HG02884 (cell line): Measurements from ENCODE around the gene RGS19.
A peak's percentile ranks its signal among the peaks of the same experiment; 100 is the strongest.

ENCODE experiments used
- ATAC-seq: cut with Tn5 transposase; IDR thresholded peaks from one replicate; pipeline ENCODE4 v1.9.1; 2021; ENCODE audit warnings: mild to moderate bottlenecking, moderate library complexity; ENCODE audit not compliant: unreplicated experiment

Gene RGS19

DNA sequence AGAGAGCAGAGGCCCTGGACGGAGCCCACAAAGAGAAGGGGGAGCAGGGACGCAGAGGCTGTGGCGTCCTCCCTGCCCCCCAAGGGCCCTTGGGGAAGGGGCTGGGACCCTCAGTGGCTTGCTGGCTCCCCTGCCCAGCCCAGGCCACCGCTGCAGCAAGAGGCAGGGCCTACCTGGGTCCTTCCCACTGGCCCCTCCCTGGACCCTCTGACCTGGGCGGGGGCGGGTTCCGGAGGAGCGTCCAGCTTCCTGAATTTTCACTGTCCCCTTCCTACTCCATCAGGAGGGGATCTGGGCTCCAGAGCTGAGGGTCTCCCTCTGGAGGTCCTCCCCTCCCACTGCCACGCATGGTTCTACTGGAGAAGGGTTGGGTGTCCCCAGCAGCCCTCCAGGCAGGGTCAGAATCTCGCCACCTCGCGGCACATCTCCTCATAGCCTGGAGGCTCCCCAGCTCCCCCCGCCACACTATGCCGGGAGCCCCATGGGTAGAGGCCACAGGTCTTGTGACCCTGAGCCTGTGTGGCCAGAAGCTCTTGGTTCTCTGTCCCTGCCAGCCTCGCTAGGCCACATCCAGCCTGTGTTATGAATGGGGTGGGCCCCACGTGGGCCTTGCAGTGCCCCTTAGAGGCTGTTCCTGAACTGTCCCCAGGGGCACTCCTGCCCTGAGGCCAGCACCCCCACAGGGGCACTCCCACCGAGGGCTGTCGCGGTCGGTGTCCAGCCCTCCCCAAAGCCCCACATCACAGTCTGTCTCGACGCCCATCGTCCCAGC, 28.9 kb downstream of the RGS19 start:
- no peak for ATAC-seq

DNA sequence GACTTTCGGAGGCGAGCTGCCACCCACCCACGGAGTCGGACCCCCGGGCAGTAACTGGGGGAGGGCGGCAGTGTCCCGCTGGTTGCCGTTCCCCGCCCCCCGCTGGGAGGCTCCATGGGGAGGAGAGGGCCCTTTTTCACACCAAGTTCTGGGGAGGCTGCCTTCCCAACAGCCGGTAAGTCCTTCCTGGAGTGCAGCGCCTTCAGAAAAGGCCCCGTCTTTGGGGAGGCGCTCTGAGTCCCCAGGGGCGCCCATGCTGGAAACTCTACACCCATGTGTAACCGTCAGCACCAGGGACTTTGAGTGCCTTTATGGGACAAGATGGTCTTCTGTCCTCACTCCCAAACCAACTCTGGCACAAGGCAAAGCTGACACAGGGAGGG, 29.4 kb downstream of the RGS19 start:
- no peak for ATAC-seq

- ATAC-seq: no peak
Observed at GRCh38 chr20:64049060-64049877, 30.0 kb downstream of the RGS19 start, which contains the start of gene SOX18. Gene SOX18 (minus strand): TSS chr20:64049639. CDS start chr20:64049516, 123 bp downstream.

- no peak for ATAC-seq
Observed at GRCh38 chr20:64048402-64049044, 30.8 kb downstream of the RGS19 start.

GRCh38 chr20:64047968-64048401, 31.3 kb downstream of the RGS19 start:
- ATAC-seq: no peak

GRCh38 chr20:64047046-64047389, 32.3 kb downstream of the RGS19 start:
- no peak for ATAC-seq

DNA sequence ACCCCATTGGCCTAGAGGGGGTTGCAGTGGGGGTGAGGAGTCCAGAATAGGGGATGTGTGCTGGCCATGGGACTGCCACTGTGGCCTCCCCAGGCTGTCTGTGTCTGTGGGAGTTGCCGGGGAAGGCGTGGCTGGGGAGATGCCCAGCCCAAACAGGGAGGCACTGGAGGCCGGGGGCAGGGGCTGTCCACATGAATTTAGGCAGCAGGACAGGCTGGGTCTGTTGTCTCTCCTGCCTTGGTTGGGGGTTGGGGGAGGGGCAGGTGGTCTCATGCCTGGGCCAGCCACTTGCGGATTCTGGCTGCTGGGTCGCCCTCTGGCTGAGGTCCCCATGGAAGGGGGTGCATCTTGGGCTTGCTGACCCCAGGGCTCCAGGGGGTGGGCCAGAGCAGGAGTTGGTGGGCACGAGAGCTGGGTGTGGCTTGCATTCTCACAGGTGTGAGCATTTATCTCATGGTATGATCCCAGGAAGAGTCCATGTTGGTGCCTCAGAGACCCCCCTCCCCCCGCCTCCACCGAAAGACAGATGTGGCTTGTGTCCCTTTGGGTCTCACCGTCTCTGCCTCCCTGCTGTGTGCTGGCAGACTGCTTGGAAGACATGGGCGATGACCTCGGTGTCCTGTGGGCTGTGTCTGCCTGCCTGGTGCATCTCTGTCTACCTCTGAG, 33.8 kb downstream of the RGS19 start:
- no peak for ATAC-seq

DNA sequence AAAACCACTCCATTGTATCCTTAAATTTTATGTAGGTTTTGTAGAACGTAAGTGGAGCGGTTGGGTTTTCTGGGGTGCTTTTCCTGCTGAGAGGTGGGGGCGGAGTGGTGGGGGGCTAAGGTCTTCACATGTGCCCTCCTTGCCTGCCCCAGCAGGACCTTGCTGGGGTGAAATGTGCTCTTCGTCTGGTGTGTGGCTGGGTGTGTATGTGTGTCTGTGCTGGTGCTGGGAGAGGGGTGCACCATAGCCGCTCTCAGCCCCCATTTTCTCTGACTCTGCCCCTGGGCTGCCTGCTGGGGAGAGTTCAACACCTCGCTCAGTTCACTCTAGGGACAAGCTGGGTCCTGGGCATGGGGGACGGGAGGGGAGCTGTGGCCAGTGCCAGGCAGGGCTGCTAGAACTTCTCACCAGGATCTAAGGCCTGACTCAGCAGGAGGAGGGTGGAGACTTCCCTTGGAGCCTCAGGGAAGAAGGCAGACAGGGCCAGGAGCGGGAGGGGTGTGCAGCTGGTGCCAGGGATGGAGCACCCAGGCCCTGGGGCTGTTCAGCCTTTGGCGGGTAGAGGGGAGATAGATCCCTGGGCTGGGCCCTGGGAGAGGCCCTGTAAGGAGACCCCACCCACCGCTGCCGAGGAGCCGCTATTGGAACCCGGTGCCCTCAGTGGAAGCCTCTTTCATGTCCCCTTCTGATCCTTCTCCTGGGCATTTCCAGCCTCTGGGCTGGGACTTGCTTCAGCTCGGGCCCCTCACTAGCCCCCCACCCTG, 34.7 kb downstream of the RGS19 start:
- no peak for ATAC-seq

GRCh38 chr20:64043768-64044167, 35.5 kb downstream of the RGS19 start:
- no peak for ATAC-seq

DNA sequence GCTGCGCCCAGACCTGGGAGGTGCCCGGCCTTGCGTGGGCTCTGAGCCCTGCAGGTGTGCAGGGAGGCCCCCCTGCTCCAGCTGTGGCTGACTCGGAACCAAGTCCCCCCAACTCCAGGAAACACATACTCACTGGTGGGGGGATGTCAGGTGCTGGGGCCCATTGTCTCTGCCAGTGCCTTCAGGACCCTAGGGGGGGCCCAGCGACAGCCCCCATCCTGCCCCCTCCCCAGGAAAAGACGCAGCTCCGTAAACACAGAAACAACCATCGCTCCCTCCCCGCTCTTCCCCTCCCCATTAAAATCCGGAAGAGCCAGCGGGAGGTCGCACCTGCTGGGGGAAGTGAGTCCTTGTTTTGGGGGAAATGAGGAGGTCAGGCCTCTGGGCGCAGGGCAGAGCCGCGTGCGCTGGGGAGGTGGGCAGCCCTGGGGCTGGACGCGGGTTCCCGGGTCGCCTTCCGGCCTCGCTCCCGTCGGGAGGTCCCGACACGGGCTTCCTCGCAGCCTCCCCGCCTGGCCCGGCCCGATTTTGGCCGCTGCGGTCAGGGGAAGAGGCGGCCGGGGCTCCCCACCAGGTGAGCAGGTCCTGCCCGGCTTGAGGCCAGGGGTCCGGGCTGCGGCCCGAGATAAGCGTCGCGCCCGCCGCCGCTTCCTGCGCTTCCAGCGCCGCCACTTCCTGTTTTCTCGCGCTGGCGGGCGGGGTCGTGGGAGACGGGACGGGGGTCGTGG, 37.1 kb downstream of the RGS19 start:
- no peak for ATAC-seq

- ATAC-seq: no peak
Observed at GRCh38 chr20:64041781-64042053, 37.6 kb downstream of the RGS19 start.

GRCh38 chr20:64041040-64041780, 38.1 kb downstream of the RGS19 start:
- no peak for ATAC-seq

DNA sequence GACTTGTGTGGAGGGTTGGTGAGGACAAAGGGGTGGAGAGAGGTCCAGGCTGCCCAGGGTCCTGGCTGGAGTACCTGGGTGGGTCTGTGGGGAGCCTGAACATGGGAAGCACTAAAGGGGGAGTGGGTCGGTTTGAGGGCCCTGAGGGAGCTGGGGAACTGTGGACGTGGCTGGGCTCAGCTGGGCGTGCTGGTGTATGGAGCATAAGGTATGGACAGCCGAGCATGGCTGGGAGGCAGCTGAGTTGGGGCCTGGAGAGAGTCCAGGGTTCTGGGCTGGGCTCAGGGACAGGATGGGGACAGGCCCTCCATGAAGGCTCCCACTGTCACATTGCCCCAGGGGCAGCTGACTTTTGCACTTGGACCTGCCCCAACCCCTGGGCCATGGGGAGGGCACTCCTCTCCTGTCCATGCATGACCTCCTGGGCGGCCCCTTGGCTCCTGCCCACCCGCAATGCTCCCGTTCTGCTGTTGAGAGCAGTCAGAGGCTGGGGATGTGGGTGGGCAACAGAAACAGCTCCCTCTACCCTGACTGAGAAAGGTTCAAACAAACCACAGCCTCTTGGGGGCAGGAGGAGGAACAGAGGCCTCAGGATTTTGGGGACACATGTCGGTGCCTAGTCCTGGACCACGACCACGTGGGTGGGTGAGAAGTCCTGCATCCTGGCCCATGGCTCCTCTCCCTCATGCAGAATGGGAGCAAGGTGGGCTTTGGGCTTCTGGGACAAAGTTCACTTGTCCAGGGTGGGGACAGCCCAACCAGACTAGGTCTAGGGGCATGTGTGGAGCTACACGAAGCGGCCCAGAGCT, 38.9 kb downstream of the RGS19 start:
- no peak for ATAC-seq

GRCh38 chr20:64039293-64040160, 39.8 kb downstream of the RGS19 start:
- no peak for ATAC-seq

GRCh38 chr20:64038565-64039292, 40.6 kb downstream of the RGS19 start:
- peak; percentile 40 for ATAC-seq

GRCh38 chr20:64038224-64038564, 41.1 kb downstream of the RGS19 start:
- ATAC-seq: peak; percentile 26
